Measurements from ENCODE around the gene LIPN.

Gene LIPN

DNA sequence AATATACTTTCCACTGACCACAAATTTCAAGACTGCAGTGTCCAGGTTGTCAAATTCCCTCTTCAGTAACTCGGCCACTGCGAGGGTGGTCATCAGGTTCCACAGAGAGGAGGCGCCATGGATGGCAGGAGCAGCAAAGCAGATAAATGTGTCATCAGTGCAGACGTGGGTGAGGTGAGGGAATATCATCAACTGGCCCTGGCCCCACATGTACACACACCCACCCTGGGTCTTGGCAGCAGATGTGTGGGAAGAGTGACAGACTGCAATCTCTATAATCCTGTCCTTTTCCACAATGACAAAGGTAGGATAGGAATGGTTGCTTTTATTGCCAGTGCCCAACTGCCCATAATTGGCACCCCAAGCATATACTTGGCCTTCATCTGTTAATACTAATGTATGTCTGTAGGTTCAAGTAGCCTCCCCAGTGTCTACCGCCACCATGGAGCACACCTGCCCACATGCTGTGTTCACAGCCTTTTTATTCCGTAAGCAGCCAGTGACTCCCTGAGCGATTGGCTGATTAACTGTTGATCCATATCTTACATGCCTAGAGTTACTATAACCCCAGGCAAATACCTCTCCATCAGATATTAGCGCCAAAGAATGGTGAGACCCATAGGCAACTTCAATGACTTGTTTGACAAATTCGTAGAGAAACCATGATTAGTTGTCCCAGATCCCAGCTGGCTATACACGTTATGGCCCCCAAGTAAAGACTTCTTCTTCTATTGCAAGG, 26.4 kb downstream of the LIPN start:
- no peak overlapping the region for H3K4me3 ChIP-seq (ENCODE audit: low read depth, low read length)
- TF ChIP-seq, protein P1, sequence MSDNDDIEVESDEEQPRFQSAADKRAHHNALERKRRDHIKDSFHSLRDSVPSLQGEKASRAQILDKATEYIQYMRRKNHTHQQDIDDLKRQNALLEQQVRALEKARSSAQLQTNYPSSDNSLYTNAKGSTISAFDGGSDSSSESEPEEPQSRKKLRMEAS (IDR thresholded peaks at IDR 0.05; ENCODE audit: low read depth, low read length), result no peak
- no peak for TF ChIP-seq POLR2A (IDR thresholded peaks at IDR 0.05; ENCODE audit: extremely low read depth, insufficient read length)
- TF ChIP-seq, protein P2, sequence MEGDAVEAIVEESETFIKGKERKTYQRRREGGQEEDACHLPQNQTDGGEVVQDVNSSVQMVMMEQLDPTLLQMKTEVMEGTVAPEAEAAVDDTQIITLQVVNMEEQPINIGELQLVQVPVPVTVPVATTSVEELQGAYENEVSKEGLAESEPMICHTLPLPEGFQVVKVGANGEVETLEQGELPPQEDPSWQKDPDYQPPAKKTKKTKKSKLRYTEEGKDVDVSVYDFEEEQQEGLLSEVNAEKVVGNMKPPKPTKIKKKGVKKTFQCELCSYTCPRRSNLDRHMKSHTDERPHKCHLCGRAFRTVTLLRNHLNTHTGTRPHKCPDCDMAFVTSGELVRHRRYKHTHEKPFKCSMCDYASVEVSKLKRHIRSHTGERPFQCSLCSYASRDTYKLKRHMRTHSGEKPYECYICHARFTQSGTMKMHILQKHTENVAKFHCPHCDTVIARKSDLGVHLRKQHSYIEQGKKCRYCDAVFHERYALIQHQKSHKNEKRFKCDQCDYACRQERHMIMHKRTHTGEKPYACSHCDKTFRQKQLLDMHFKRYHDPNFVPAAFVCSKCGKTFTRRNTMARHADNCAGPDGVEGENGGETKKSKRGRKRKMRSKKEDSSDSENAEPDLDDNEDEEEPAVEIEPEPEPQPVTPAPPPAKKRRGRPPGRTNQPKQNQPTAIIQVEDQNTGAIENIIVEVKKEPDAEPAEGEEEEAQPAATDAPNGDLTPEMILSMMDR (IDR thresholded peaks at IDR 0.05; ENCODE audit: low read depth, low read length), result no peak
- no peak for TF ChIP-seq MYC (IDR thresholded peaks at IDR 0.05; ENCODE audit: low read depth, low read length)
- DNase-seq (ENCODE audit: low read depth), result no peak

DNA sequence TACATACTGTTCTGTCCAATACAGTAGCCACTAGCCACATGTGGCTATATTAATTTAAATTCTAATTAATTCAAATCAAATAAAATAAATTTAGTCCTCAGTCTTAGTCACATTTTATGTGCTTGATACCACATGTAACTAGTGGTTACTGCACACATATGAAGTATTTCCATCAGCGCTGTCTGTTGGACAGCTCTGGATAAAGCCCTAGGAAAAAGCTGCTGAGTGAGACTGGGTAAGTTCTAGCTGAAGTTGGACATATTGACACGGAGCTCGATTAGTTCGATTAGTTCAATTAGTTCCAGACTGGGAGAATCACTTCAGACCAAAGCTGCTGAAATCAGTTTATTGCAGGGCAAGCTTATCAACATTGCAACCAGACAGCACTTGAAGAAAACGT, 27.6 kb downstream of the LIPN start:
- TF ChIP-seq, protein P1 (IDR thresholded peaks at IDR 0.05; ENCODE audit: low read depth, low read length), result no peak
- TF ChIP-seq, protein P2 (IDR thresholded peaks at IDR 0.05; ENCODE audit: low read depth, low read length), result no peak
- no peak for TF ChIP-seq POLR2A (IDR thresholded peaks at IDR 0.05; ENCODE audit: extremely low read depth, insufficient read length)
- TF ChIP-seq MYC (IDR thresholded peaks at IDR 0.05; ENCODE audit: low read depth, low read length), result no peak
- DNase-seq (ENCODE audit: low read depth), result no peak
- no peak overlapping the region for H3K4me3 ChIP-seq (ENCODE audit: low read depth, low read length)

DNA sequence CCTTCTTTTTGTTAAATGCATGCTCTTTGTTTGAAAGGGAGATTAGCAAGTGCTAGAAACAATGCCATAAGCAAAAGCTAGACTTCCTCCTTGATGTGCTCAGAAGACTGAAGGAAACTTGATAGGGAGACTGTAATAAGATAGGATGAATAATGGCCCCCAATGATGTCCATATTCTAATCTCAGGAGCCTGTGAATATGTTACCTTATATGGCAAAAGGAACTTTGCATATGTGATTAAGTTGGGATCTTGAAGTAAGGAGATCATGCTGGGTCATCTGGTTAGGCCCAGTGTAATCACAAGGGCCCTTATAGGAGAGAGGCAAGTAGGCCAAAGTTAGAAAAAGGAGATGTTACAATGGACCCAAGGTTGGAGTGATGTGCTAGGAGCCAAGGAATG, 29.1 kb downstream of the LIPN start:
- no peak overlapping the region for H3K4me3 ChIP-seq (ENCODE audit: low read depth, low read length)
- TF ChIP-seq MYC (IDR thresholded peaks at IDR 0.05; ENCODE audit: low read depth, low read length) (no peak), POLR2A (IDR thresholded peaks at IDR 0.05; ENCODE audit: extremely low read depth, insufficient read length) (no peak)
- TF ChIP-seq, protein P1 (IDR thresholded peaks at IDR 0.05; ENCODE audit: low read depth, low read length), result no peak
- TF ChIP-seq, protein P2 (IDR thresholded peaks at IDR 0.05; ENCODE audit: low read depth, low read length), result no peak
- DNase-seq (ENCODE audit: low read depth), result no peak

DNA sequence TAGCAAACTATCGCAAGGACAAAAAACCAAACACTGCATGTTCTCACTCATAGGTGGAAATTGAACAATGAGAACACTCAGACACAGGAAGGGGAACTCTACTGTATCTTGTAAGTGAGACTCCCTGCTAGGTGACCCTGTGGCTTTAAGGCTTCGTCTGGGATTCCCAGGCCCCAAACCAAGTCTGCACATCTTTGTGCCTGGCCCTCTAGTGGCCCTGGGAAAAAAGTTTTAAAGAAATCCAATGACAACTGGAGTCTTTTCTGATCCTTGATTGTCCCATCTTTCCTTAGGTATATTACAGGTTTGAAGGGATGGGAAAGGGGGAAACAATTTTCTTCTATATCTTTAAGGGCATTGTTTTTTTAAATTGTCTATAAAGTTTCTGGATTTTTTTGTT, 32.1 kb downstream of the LIPN start:
- TF ChIP-seq, protein P2 (IDR thresholded peaks at IDR 0.05; ENCODE audit: low read depth, low read length), result peak; percentile 33
- TF ChIP-seq MYC (IDR thresholded peaks at IDR 0.05; ENCODE audit: low read depth, low read length), result no peak
- peak; percentile 58 for DNase-seq (ENCODE audit: low read depth)
- no peak overlapping the region for H3K4me3 ChIP-seq (ENCODE audit: low read depth, low read length)

DNA sequence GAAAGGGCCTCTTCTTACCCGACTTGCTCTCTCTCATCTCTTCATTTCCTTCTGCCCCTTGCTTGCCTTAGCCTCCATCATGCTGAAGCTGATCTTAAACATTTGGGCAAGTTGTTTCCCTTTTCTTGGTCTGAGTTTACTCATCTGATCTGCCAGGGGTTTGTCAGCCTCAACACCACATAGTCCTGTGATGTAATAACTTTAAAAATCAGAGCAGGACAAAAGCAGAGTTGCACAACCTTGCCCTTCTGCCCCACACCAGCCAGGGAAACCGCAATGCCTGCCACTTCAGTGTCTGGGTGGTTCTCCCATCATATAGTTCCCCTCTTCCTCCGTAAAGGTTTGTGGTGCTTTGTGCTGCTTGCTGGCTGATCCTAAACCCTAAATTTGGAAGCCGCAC, 32.8 kb downstream of the LIPN start:
- H3K4me3 ChIP-seq (ENCODE audit: low read depth, low read length), result no peak overlapping the region
- DNase-seq (ENCODE audit: low read depth), result peak; percentile 95
- TF ChIP-seq, protein P1 (IDR thresholded peaks at IDR 0.05; ENCODE audit: low read depth, low read length), result no peak
- TF ChIP-seq, protein P2 (IDR thresholded peaks at IDR 0.05; ENCODE audit: low read depth, low read length), result no peak
- TF ChIP-seq MYC (IDR thresholded peaks at IDR 0.05; ENCODE audit: low read depth, low read length), result peak; percentile 19; the same call in 1 of the 2 replicates
